ENCODE measurements around the gene LDLRAP1.

Gene LDLRAP1

GRCh38 chr1:25609921-25610320, 66.5 kb downstream of the LDLRAP1 start:
- DNase-seq (ENCODE audit: low read depth), result no peak

GRCh38 chr1:25610822-25611630, 67.6 kb downstream of the LDLRAP1 start:
- DNase-seq (ENCODE audit: low read depth), result no peak

- no peak for DNase-seq (ENCODE audit: low read depth)
Observed at GRCh38 chr1:25611843-25612242, 68.4 kb downstream of the LDLRAP1 start.

GRCh38 chr1:25612421-25612820, 69.0 kb downstream of the LDLRAP1 start:
- DNase-seq (ENCODE audit: low read depth), result no peak

GRCh38 chr1:25613091-25613490, 69.7 kb downstream of the LDLRAP1 start:
- no peak for DNase-seq (ENCODE audit: low read depth)

GRCh38 chr1:25614501-25615171, 71.2 kb downstream of the LDLRAP1 start:
- no peak for DNase-seq (ENCODE audit: low read depth)

- DNase-seq (ENCODE audit: low read depth), result no peak
Observed at GRCh38 chr1:25615172-25615541, 71.8 kb downstream of the LDLRAP1 start.

GRCh38 chr1:25615563-25616094, 72.2 kb downstream of the LDLRAP1 start:
- DNase-seq (ENCODE audit: low read depth), result no peak

- DNase-seq (ENCODE audit: low read depth), result peak; percentile 52
Observed at GRCh38 chr1:25616095-25616986, 72.9 kb downstream of the LDLRAP1 start, which contains the start of gene MAN1C1. MAN1C1 (plus strand) TSS chr1:25616791; CDS start chr1:25617798, 1,007 bp downstream.

- DNase-seq (ENCODE audit: low read depth), result no peak
Observed at GRCh38 chr1:25616987-25617624, 73.7 kb downstream of the LDLRAP1 start.

GRCh38 chr1:25617625-25618432, 74.4 kb downstream of the LDLRAP1 start:
- DNase-seq (ENCODE audit: low read depth), result no peak

GRCh38 chr1:25618433-25618808, 75.0 kb downstream of the LDLRAP1 start:
- DNase-seq (ENCODE audit: low read depth), result no peak

Measured in HS-5 (cell line).